DMS 273 treated with DMSO at 0.1 percent for 48 hours (cell line): Measurements from ENCODE around the gene PRPF18.

Experiments
- DNase-seq: peaks from one replicate; lab custom pipeline; 2025; lab: John Stamatoyannopoulos, UW

The PRPF18 gene

GRCh38 chr10:13637894-13638293, 51.1 kb downstream of the PRPF18 start:
- no peak for DNase-seq

- no peak for DNase-seq
Measured at GRCh38 chr10:13642293-13642692, 55.5 kb downstream of the PRPF18 start.

- no peak for DNase-seq
Measured at GRCh38 chr10:13643016-13643415, 56.3 kb downstream of the PRPF18 start.

- no peak for DNase-seq
Measured at GRCh38 chr10:13644866-13645265, 58.1 kb downstream of the PRPF18 start.

GRCh38 chr10:13648425-13648824, 61.7 kb downstream of the PRPF18 start:
- no peak for DNase-seq

- DNase-seq = no peak
Measured at GRCh38 chr10:13649844-13650520, 63.2 kb downstream of the PRPF18 start.

- DNase-seq = no peak
Measured at GRCh38 chr10:13650961-13651360, 64.2 kb downstream of the PRPF18 start.

- no peak for DNase-seq
Measured at GRCh38 chr10:13651969-13652720, 65.4 kb downstream of the PRPF18 start.

- no peak for DNase-seq
Measured at GRCh38 chr10:13652860-13653259, 66.1 kb downstream of the PRPF18 start.

GRCh38 chr10:13654118-13654830, 67.5 kb downstream of the PRPF18 start:
- no peak for DNase-seq

GRCh38 chr10:13654846-13655245, 68.1 kb downstream of the PRPF18 start:
- DNase-seq = no peak

- no peak for DNase-seq
Measured at GRCh38 chr10:13656337-13657100, 69.8 kb downstream of the PRPF18 start.

GRCh38 chr10:13657101-13657680, 70.4 kb downstream of the PRPF18 start:
- no peak for DNase-seq

- DNase-seq = no peak
Measured at GRCh38 chr10:13658264-13658663, 71.5 kb downstream of the PRPF18 start.

GRCh38 chr10:13658871-13659685, 72.3 kb downstream of the PRPF18 start:
- DNase-seq = no peak

GRCh38 chr10:13659887-13660550, 73.3 kb downstream of the PRPF18 start:
- DNase-seq = peak; percentile 59

GRCh38 chr10:13660551-13660920, 73.8 kb downstream of the PRPF18 start:
- no peak for DNase-seq

GRCh38 chr10:13661256-13661655, 74.5 kb downstream of the PRPF18 start:
- no peak for DNase-seq

GRCh38 chr10:13665516-13666262, 78.9 kb downstream of the PRPF18 start:
- DNase-seq = no peak

- no peak for DNase-seq
Measured at GRCh38 chr10:13668126-13668525, 81.4 kb downstream of the PRPF18 start.
